NCI-H2227 treated with DMSO at 0.1 percent for 48 hours (cell line): Measurements from ENCODE around the gene PPP2CA.
A peak's percentile ranks its signal among the peaks of the same experiment; 100 is the strongest.
"Not testable (repeated sequence)": the region's sequence is repeated elsewhere in the genome, so short reads cannot be mapped to it uniquely, and the experiment has no call there.

Source experiments
- DNase-seq: peaks from one replicate; lab custom pipeline; 2025; lab: John Stamatoyannopoulos, UW

The PPP2CA gene

GRCh38 chr5:134225780-134226440 is at the start of gene PPP2CA:
Gene PPP2CA, minus strand, starts transcription at chr5:134226073. Its CDS starts 212 bp downstream, at chr5:134225861.
- peak; percentile 93 for DNase-seq

- DNase-seq, result peak; percentile 51
Measured at GRCh38 chr5:134273642-134274395, 47.9 kb upstream of the PPP2CA start.

GRCh38 chr5:134271059-134271458 is 45.2 kb upstream of the PPP2CA start:
- no peak for DNase-seq

GRCh38 chr5:134268919-134269318 is 43.0 kb upstream of the PPP2CA start:
- no peak for DNase-seq

GRCh38 chr5:134268019-134268601 is 42.2 kb upstream of the PPP2CA start:
- no peak for DNase-seq

- no peak for DNase-seq
Measured at GRCh38 chr5:134267366-134268018, 41.6 kb upstream of the PPP2CA start.

GRCh38 chr5:134263801-134264200 is 37.9 kb upstream of the PPP2CA start:
- no peak for DNase-seq

GRCh38 chr5:134262629-134263028 is 36.8 kb upstream of the PPP2CA start:
- DNase-seq, result not testable (repeated sequence)

- DNase-seq, result no peak
Measured at GRCh38 chr5:134258896-134259295, 33.0 kb upstream of the PPP2CA start.

GRCh38 chr5:134257176-134257575 is 31.3 kb upstream of the PPP2CA start:
- no peak for DNase-seq

- DNase-seq, result no peak
Measured at GRCh38 chr5:134255418-134256150, 29.7 kb upstream of the PPP2CA start.

GRCh38 chr5:134253368-134254153 is 27.7 kb upstream of the PPP2CA start:
- not testable (repeated sequence) for DNase-seq

- DNase-seq, result no peak
Measured at GRCh38 chr5:134252671-134253070, 26.8 kb upstream of the PPP2CA start.

- DNase-seq, result no peak
Measured at GRCh38 chr5:134250949-134251348, 25.1 kb upstream of the PPP2CA start.

- DNase-seq, result no peak
Measured at GRCh38 chr5:134249469-134250379, 23.9 kb upstream of the PPP2CA start.

GRCh38 chr5:134248256-134248655 is 22.4 kb upstream of the PPP2CA start:
- DNase-seq, result no peak

GRCh38 chr5:134247428-134248224 is 21.8 kb upstream of the PPP2CA start:
- DNase-seq, result no peak

- DNase-seq, result no peak
Measured at GRCh38 chr5:134246771-134247427, 21.0 kb upstream of the PPP2CA start.

GRCh38 chr5:134245692-134246091 is 19.8 kb upstream of the PPP2CA start:
- no peak for DNase-seq
